ENCODE measurements around the gene VAV2. TPM values are rescaled to one million over a fixed set of nuclear protein-coding genes. Genes with fewer than 3 reads are reported as not detected.

VAV2 gene
- total and polyA plus RNA-seq, 9 of the 15 experiments (the other 6 are each of a cell fraction or from before 2014, with no cell fraction given) = 0.01 to 2.7 (median 1.0) TPM; not detected in 1

- no peak overlapping the region for H2AFZ ChIP-seq (ENCODE audit: low read depth, low read length)
- H4K20me1 ChIP-seq (replicated peaks; ENCODE audit: control insufficient read depth, insufficient read depth, low read length) = peaks cover 6% of the 10 kb centered on the region; the same call in 1 of the 2 replicates
- POLR2A ChIA-PET = no interaction called here
- CTCF ChIA-PET (ENCODE audit: low intra/inter-chr PET ratio) = no interaction called here
- no TSS peak for BruUV-seq (replicated peaks)
- no peaks in the 10 kb centered on the region for H3K9me1 ChIP-seq (ENCODE audit: control insufficient read depth, insufficient read depth, low read length)
- H3K4me3 ChIP-seq = no peak overlapping the region
- no peak overlapping the region for H3K27ac ChIP-seq (ENCODE audit: extremely low read depth, low read depth, low read length)
- intact Hi-C loops (cut with micrococcal nuclease) = no loop called here
- no peaks in the 10 kb centered on the region for H3K36me3 ChIP-seq (ENCODE audit: control insufficient read depth, insufficient read depth, low read length)
- no peaks in the 10 kb centered on the region for H3K9me3 ChIP-seq (replicated peaks; ENCODE audit: control insufficient read depth, insufficient read depth, low read depth, low read length)
- DNase-seq (ENCODE audit: extremely low read depth in 1 of 4, low spot score in 3 of 4) = peak; percentile 45 to 87 (median 60)
- FAIRE-seq = peak; percentile 62
- WGBS (ENCODE audit: insufficient coverage, low coverage, missing lambda C conversion rate) = 41% methylated on average over 16 of the region's 30 CpGs
- in situ Hi-C loops (cut with MboI) = loop anchor here (5.0 kb wide), 1 partner anchor 195 kb away; no protein-coding TSS in a partner anchor
- no peak overlapping the region for H3K9ac ChIP-seq (ENCODE audit: insufficient read depth in 1 of 2, low read depth in 2 of 2, low read length in 2 of 2)
- ATAC-seq = peak; percentile 87
- H3K4me2 ChIP-seq (ENCODE audit: insufficient read depth, low read length) = no peak overlapping the region
- peaks cover 3 to 18% of the 10 kb centered on the region in 2 experiments; a peak in 4 of 5 replicates for H3K27me3 ChIP-seq (ENCODE audit: control insufficient read depth in 2 of 2, insufficient read depth in 2 of 2, low read length in 2 of 2)
- H3K4me1 ChIP-seq (replicated peaks in 1 of 2; ENCODE audit: control insufficient read depth in 2 of 2, insufficient read depth in 2 of 2, low read length in 2 of 2) = peaks cover 0 to 14% of the 10 kb centered on the region in 2 experiments; a peak in 2 of 5 replicates
- TF ChIP-seq FOS (IDR thresholded peaks at IDR 0.05; ENCODE audit: extremely low read depth, insufficient read length) (peak; percentile 16), ZNF79 (CRISPR knock-in tag; IDR thresholded peaks at IDR 0.05; ENCODE audit: low read depth) (no peak), ZNF280B (CRISPR knock-in tag; IDR thresholded peaks at IDR 0.05) (no peak), NFYB (IDR thresholded peaks at IDR 0.05; ENCODE audit: extremely low read depth, insufficient read length) (peak; percentile 87), PKNOX1 (IDR thresholded peaks at IDR 0.05) (peak; percentile 66)
- no peaks in the 10 kb centered on the region for H3K79me2 ChIP-seq (ENCODE audit: control insufficient read depth, insufficient read depth, low read length)
Observed at GRCh38 chr9:133731876-133732638, 260.1 kb downstream of the VAV2 start.

Data from K562 (cell line).